Measurements from ENCODE around the gene DPP6.

Gene DPP6

GRCh38 chr7:154743206-154743605 lies 691.0 kb downstream of the DPP6 start:
- DNase-seq = no peak

- no peak for DNase-seq
Observed at GRCh38 chr7:154744256-154744860, 692.2 kb downstream of the DPP6 start.

- DNase-seq = no peak
Observed at GRCh38 chr7:154744861-154745258, 692.7 kb downstream of the DPP6 start.

- no peak for DNase-seq
Observed at GRCh38 chr7:154746571-154747360, 694.6 kb downstream of the DPP6 start.

- DNase-seq = no peak
Observed at GRCh38 chr7:154748089-154748786, 696.0 kb downstream of the DPP6 start.

GRCh38 chr7:154750353-154750801 lies 698.2 kb downstream of the DPP6 start:
- no peak for DNase-seq

GRCh38 chr7:154753226-154753625 lies 701.0 kb downstream of the DPP6 start:
- no peak for DNase-seq

GRCh38 chr7:154757756-154758155 lies 705.6 kb downstream of the DPP6 start:
- no peak for DNase-seq

- no peak for DNase-seq
Observed at GRCh38 chr7:154759989-154760388, 707.8 kb downstream of the DPP6 start.

- DNase-seq = no peak
Observed at GRCh38 chr7:154765118-154765517, 712.9 kb downstream of the DPP6 start.

GRCh38 chr7:154767142-154767541 lies 714.9 kb downstream of the DPP6 start:
- no peak for DNase-seq

GRCh38 chr7:154767821-154768415 lies 715.7 kb downstream of the DPP6 start:
- DNase-seq = no peak

GRCh38 chr7:154769001-154769400 lies 716.8 kb downstream of the DPP6 start:
- DNase-seq = no peak

GRCh38 chr7:154769527-154769926 lies 717.3 kb downstream of the DPP6 start:
- no peak for DNase-seq

- DNase-seq = no peak
Observed at GRCh38 chr7:154770361-154770760, 718.2 kb downstream of the DPP6 start.

- no peak for DNase-seq
Observed at GRCh38 chr7:154770962-154771361, 718.8 kb downstream of the DPP6 start.

GRCh38 chr7:154774303-154774969 lies 722.2 kb downstream of the DPP6 start:
- DNase-seq = no peak

- no peak for DNase-seq
Observed at GRCh38 chr7:154775681-154776080, 723.5 kb downstream of the DPP6 start.

GRCh38 chr7:154776350-154776749 lies 724.2 kb downstream of the DPP6 start:
- DNase-seq = no peak

GRCh38 chr7:154777023-154777422 lies 724.8 kb downstream of the DPP6 start:
- no peak for DNase-seq

- no peak for DNase-seq
Observed at GRCh38 chr7:154777489-154777888, 725.3 kb downstream of the DPP6 start.

- DNase-seq = no peak
Observed at GRCh38 chr7:154777908-154778307, 725.7 kb downstream of the DPP6 start.
